Fibroblast of the aortic adventitia (primary cell): Measurements from ENCODE around the gene CHAF1A. TPM values are rescaled to one million over a fixed set of nuclear protein-coding genes. Genes with fewer than 3 reads are reported as not detected.

Experiments
- DNase-seq: peaks from one replicate; pipeline ENCODE4 v3.0.0-alpha.2; 2010; ENCODE audit warnings: low read depth
- H3K4me3 ChIP-seq: 2 replicates; pipeline ENCODE4 v1.5.1; 2011; ENCODE audit warnings: low read depth, mild to moderate bottlenecking, control low read depth, low read length, moderate library complexity
- CTCF ChIP-seq: IDR thresholded peaks from 2 replicates; pipeline ENCODE4 v1.5.1; 2011; ENCODE audit warnings: mild to moderate bottlenecking, low read length, control low read depth, inconsistent platforms; ENCODE audit not compliant: insufficient read depth
- total RNA-seq: library from RNA; depleted of rRNA; stranded (reverse); fragments of >200 nt; gene quantifications from 2 replicates; pipeline ENCODE4 v1.2.3, GENCODE V29; 2012; ENCODE audit warnings: low replicate concordance

Gene CHAF1A
- total RNA-seq, 1 donor, result 25.8 TPM

- no peak for DNase-seq
- no peak for TF ChIP-seq CTCF
- H3K4me3 ChIP-seq, result no peak overlapping the region
These were observed 40.3 kb downstream of the CHAF1A start for GRCh38 chr19:4442819-4443146.

DNA sequence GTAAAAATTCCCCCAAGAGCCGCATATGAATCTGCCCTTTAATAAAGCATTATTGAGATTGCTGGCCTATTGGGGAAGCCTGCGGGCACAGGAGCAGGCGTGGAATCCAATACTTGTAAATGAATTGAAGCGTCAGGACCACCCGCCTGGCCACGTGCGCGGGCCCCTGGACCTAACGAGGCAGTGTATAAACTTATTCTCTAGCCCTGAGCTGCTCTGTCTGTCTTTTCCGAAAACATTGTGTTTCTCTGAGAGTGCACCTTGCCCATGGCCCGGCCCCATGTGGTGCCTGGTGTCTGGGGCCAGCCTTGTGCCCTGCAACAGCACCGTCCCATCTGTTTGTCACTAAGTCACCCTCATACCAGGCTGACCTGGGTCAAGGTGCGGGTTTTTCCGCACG lies 40.7 kb downstream of the CHAF1A start:
- no peak for TF ChIP-seq CTCF
- H3K4me3 ChIP-seq, result no peak overlapping the region
- DNase-seq, result no peak

GRCh38 chr19:4443966-4444764 lies 41.7 kb downstream of the CHAF1A start:
- no peak for TF ChIP-seq CTCF
- no peak overlapping the region for H3K4me3 ChIP-seq
- DNase-seq, result no peak

DNA sequence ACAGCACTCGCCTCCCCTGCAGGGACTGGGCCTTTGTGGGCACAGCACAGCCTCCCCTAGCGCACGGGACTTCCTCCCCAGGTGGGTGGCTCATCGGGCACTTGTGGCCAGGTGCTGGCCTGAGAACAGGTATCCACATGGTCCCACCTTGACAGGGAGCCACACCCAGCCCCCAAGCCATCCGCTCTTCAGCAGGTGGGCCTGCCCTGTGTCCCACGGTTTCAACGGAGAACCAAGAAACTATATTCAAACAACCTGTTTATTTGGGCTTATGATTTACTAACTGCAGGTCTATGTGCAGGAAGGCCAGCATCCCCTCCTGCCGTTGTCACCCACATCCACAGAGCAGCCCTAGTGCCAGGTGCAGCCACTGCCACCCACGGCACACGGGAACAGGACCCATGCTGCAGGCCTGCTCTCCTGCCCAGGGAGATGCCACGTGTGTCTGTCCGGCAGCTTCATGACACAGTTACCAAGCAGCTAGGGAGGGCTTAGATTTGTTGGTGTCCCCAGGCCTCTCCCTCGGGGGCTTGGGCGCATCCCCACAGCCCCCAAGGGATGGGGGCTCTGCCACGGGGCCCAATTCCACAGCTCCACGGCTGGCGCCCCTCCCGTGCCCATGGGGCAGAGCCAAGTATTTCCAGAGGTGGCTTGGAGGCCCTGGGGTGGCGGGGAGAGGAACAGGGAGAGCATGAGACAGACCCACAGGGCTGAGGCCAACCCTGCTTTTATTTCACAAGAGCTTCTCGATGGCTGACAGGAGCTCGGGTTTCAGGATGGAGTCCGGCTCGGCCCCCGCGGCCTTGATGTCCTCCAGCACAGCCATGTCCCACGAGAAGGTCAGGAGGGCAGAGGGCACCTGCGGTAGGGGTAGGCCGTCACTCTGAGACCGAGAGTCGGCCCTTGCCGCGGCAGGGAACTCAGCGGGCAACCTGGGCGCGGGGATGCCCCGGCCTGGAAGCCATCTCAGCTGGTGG lies 42.6 kb downstream of the CHAF1A start:
- no peak for DNase-seq
- TF ChIP-seq CTCF, result no peak
- H3K4me3 ChIP-seq, result no peak overlapping the region

DNA sequence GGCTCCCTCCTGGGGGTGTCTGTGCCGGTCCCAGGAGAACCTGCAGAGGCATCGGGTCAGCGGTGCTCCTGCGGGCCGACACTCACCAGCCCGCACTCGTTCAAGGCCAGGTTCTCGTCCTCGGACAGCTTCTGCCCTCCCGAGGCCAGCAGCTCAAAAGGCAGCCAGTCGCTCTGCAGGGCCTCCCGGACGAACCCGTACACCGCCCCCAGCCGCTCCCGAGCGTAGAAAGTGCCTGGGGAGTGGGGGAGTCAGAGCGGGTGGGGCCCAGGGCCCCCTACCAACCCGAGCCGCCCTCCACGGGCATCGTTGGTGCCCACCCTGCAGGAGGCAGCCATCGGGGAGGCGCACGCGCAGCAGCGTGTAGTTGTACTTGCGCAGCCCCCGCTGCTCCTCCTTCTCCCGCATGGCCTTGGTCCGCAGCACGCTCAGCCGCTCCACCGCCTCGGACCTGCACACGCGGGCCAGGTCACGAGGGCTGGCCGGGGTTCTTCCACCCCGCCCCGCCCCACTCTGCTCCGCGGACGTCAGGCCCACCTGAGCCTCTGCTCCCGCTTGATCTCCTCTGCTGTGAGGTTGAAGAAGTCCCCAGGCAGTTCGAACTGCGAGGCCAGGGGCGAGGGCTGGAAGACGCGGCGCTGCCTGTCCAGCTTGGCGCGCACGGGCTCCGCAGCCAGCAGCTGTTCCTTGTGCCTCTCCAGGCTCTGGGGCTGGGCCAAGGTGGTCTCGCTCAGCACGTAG lies 43.7 kb downstream of the CHAF1A start:
- H3K4me3 ChIP-seq, result no peak overlapping the region
- no peak for DNase-seq
- TF ChIP-seq CTCF, result no peak

DNA sequence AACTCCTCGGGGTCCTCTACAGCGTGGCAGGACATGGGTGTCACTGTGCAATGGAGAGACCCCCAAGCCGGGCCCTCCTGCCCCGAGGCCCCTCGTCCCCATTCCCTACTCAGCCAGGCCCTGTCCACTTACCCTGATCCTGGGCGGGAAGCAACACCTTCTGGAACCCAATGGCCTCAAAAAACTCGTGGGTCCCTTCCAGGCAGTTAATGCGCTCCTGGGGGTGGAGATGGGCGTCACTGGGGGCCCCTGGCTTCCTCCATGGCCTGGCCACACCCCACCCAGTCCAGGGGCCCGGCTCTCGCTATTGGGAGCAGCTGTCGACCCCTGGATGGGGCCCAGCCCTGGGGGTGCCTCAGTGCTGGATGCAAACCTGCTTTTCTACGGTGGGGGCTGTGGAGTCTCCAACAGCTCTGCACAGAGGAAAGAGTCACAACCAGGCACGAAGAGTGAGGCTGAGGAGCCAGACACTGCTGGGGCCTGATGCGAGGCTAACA lies 44.3 kb downstream of the CHAF1A start:
- no peak overlapping the region for H3K4me3 ChIP-seq
- no peak for TF ChIP-seq CTCF
- no peak for DNase-seq
